DMS153 treated with DMSO at 0.1 percent for 48 hours (cell line): ENCODE data around the gene COL16A1.

ENCODE experiments used
- DNase-seq: peaks from one replicate; lab custom pipeline; 2025; ENCODE audit not compliant: unreplicated experiment; lab: John Stamatoyannopoulos, UW

Gene COL16A1

DNA sequence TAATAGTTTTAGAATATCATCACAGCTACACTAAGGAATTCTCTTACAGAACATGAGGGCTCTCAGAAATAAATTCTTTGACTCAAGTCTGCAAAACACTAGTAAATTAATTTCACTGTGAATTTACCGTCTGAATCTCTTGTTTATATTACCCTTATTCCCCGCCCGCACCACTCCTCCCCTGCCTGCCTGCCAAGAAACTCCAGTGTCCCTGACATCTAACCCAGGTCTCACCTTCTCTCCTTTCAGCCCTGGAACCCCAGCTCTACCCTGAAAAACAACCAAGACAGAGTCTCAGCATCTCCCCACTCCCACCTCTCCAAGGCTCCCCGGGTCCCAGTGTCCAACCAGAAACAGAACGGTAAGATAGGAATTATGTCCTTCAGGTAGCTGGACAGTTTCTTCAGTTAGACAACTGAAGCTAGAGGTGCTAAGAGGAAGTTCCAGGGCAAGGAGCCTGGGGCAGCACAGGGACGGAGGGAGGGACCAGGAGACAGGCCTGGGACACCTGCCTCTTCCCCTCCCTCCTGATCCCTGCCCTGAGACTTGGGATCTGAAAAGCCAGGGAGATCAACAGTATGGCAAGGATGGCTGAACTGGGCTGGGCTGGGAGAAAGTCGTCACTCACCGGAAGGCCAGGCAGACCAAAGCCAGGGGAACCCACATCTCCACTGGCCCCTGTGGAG, 15.4 kb downstream of the COL16A1 start:
- DNase-seq, result no peak

DNA sequence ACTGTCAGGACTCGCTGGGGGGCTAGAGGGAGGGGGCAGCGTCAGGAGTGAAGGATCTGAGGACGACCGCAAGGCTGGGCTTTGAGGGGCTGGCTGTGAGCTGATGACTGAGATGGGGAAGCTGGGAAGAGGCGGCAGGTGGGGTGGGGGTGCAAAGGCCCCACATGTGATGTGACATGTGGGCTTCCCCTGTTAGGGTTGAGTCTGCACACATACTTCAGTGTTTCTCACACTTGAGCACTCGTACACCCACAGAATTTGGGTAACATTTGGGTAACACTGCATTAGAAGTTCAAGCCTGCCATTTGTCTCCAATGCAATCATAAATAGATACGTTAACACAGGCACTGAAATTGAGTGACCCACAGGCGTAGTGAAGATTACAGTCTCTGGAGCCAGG, 16.2 kb downstream of the COL16A1 start:
- DNase-seq, result no peak

DNA sequence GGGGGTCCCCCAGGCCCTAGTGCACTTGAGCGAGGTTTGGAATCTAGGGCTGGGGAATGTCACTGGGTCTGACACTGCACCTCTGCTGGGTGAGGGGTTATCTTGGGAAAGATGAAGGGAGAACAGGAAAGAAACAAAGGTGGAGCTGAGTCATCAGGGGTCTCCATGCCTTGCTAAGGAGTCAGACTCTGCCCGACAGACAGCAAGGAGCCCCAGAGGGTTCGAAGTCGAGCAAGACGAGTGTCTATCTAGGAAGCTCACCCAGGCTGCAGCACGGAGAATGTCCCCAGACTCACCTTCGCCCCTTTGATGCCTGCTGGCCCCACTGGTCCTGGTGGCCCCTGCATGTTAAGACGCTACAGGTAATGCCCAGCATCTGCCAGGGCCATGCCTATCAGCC, 18.0 kb downstream of the COL16A1 start:
- DNase-seq, result no peak

DNA sequence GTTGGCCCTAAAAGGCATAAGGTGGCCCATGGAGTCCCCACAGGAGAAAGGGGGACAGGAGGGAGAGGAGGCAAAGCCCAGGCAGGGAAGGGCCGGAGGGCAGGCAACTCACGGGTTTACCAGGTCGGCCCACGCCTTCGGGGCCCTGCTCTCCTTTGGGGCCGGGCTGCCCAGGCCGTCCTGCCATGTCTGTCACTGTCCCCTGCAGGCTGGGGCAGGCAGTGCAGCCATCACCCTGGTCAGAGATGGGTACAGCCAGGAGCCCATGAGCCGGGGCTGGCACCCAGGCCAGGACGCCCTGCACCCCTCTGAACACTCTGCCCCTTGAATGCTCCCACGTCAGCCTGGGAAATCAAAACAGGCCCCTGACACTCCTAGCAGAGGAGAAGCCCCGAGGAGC, 19.8 kb downstream of the COL16A1 start:
- DNase-seq, result no peak

DNA sequence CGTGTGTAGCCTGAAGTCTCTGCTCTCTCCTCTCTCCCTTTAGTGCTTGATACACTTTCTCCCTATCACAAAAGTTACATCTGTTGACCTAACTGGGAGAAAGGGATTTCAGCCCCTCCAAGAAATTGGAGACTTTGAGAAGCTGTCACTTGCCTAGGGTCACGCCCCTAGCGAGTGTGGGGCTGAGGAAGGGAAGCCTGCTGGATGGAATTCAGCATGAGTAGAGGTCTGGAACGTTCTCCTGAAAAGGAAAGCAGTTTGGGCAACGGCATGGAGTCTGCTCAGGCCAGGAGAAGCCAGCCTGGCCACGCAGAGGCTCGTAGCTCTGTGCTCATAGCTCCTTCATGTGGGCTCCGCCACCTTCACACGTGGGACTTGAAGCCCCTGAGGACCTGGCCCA, 22.4 kb downstream of the COL16A1 start:
- DNase-seq, result no peak

DNA sequence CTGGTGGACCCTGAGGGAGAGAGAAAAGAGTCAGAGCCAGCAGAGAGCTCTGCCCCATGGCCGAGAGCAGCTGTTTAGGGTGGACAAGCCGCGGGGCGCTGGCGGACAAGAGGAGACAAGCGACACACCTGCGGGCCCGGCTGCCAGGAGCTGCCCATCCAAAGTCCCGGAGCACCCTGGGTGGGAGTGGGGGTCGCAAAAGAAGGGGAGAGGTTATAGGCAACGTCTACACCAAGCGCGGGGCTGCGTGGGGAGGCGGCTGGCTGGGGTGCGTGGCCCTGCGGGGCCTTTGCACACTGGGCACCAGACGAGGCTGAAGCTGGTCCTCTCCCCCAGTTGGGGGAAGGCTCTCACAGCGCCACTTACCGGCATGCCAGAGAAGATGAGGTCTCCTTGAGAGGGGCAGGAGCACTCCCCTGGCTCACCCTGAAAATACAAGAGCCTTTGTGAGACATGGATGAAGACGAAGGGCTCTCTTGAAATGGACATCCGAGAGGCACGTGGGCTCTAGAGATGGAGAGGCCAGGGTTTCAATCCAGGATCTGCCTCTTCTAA, 24.1 kb downstream of the COL16A1 start:
- no peak for DNase-seq

DNA sequence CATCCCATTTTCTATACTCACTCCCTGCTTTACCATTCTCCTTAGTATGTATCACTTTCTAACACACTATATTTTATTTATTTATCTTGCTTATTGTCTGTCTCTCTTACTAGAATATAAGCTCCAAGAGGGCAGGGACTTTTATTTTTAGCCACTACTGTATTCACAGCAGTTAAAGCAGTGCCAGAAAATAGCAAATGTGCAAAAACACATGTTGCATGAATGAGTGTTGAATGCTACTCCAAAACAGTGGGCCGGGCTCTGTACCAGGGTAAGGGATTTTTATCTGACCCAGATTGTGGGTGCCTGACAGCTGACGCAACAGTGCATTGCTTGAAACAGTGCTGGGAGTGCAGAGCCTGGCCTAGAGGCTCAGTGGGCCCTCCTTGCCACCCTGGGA, 24.7 kb downstream of the COL16A1 start:
- DNase-seq, result no peak

DNA sequence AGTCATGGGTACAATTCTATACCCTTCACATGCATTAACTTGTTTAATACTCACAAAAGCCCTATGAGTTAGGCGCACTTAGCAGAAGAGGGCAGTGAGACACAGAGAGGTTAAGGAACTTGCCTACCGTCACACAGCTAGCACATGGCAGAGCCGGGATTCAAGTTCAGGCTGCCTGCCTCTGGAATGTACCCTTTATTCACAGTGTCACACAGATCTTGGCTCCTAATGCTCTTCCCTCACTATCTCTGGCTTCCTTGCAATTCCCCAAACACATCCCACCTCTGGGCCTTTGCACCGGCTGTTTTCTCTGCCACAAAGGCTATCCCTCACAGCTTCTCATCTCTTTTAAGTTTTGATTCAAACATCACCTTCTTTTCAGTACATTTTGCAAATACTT, 25.1 kb downstream of the COL16A1 start:
- no peak for DNase-seq

DNA sequence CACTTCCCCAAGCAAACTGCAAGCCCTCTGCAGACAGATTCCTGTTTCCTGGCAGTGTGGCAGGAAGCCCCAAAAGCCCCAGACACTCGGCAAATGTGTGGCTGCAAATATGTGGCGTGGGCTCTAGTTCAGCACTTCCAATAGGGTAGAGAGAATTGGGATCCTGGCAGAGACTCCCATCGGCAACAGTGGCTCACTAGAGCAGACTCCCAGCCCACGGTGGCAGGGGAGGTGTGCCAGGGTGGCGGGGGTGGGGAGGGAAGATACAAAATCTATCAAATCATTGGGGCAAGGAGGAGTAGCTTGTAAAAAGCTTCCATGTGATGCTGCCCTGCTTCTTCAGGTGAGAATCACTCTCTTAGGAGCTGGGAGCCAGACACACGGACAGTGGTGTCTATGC, 25.9 kb downstream of the COL16A1 start:
- no peak for DNase-seq

DNA sequence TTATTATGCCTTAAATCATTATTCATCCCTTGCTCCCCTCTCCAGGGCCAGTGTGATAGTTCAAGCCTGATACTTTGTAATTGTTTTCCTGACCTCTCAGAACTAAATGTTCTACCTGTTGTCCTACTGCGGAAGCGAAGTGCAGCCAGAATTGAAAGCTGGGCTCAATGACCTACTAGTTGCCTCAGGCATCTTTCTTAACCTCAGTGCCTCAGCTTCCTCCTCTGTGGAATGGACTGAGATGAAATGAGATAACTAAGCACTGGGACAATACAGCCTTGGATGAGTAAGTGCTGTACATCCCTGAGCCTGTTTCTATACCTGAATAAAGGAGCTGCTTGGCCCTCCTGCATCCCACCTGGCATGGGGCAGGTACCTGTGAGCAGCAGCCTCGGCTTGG, 26.4 kb downstream of the COL16A1 start:
- DNase-seq, result no peak

DNA sequence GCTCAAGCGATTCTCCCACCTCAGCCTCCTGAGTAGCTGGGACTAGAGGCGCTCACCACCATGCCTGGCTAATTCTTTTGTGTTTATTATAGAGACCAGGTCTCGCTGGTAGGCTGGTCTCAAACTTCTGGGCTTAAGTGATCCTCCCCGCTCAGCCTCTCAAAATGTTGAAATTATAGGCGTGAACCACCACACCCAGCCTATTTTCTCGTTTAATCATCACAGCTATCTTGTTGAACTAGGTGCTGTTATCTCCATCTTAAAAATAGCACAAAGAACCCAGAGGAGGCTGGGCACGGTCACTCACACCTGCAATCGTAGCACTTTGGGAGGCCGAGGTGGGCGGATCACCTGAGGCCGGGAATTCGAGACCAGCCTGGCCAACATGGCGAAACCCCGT, 28.1 kb downstream of the COL16A1 start:
- no peak for DNase-seq

DNA sequence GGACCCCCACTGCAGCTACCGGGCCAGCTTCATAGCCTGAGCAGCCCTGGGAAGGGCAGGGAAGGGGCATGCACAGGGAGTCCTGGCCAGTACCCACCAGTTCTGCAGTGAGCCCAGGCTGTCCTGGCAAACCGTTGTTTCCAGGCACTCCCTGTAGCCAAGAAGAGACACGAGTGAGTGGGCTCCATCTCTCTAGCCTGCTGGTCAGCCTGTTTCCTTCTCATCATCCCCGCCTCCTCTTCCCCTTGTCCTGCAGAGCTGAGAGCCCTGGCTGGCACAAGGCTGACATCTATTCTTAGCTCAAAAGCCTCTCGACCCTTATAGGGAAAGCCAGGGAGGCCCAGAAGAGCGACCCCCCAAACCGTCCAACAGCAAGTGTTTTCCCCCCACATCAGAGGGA, 28.7 kb downstream of the COL16A1 start:
- DNase-seq, result no peak

DNA sequence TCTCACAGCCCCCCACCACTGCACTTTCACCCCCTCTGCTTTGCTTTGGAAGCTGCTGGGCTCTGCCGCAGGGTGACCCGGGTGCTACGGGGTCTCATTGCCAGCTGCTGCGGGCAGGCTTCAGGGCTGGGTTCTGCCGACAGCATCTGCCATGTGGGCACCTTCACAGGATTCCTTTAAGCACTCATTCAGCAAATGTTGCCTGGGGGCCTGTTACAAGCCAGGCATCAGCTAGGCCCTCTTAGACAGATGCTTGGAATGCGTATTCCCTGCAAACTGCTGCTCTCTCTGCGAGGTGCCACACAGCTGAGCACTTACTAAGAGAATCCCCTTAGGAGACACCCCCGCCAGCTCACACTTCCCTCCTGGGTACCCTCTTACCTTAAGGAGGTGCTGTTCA, 29.2 kb downstream of the COL16A1 start:
- no peak for DNase-seq

DNA sequence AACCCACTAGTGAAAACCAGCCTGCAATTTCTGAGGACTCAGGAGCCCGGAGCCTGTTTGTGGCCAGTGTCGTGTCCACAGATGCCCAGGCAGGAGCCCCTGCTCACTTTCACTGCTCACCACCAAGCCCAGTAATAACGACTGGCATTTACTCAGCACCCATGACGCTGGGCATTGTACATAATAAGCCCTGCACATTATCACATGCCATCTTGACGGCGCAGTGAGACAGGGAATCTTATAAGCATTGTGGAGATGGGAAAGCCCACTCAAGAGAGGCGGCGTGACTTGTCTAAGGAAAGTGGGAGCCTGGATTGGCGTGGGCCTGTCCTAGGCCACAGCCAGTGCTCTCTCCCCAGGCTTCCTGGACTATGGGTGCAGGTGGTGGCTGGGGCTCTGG, 30.4 kb downstream of the COL16A1 start:
- DNase-seq, result no peak

DNA sequence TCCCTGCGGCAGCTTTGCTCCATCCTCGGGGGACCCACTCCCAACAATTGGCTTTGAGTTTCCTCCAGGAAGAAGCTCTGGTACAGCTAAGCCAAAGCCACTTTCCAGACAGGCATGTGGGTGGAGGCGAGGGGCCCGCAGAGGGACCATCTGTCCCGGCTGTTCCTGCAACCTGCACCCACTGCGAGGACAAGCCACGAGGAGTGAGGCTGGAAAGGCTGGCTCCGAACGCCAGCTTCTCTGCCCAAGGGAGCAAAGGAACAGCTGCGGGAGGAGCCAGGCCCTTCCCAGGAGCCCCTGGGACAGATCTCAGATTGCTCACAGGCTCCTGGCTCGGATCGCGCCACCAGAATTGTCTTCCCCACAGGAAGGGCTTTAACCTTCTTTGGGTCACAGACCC, 30.8 kb downstream of the COL16A1 start:
- DNase-seq, result no peak

DNA sequence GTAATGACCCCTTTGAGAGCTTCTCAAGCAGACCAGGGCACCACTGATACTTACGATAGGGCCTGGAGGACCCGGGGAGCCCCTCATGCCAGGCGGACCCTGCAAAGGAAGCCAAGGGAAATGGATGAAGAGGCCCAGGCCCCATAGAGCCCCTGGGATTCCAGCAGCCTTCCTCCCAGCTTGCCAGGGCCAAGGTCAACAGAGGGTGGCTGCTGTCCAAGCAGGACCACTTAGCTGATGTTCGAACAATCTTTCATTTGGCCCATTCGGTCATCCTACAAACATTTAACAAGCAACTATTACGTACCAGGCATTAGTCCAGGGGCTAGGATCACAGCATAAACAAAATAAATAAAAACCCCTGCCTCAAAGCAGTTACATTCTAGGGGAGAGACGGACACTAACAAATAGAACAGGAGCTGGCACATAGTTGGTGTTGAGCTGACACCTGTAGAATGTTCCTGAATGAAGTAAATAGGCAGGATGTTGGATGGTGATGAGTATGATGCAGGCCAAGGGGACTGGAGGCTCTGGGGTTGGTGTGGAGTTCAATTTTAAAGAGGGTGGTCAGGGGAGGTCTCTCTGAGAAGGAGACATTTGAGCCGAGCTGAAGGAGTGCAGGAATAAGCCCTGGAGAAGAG, 32.1 kb downstream of the COL16A1 start:
- no peak for DNase-seq

DNA sequence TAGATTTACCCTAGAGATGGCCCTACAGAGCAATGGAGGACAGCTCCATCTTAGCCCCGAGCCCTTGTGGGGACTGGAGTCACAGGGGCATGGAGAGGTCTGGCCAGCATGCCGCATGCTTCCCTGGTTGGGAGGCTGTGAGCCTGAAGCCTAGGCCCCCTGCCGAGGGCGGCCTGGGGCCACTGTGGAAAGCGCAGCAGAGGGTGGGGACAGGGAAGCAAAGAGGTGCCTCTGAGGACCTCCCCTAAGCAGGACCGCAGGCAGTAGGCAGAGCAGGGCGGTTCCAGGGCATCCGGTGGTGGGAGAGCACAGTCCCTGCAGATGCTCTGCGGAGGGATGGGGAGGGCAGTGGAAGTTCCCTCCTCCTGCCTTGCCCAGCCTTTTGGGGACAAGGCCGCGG, 32.7 kb downstream of the COL16A1 start:
- DNase-seq, result no peak

DNA sequence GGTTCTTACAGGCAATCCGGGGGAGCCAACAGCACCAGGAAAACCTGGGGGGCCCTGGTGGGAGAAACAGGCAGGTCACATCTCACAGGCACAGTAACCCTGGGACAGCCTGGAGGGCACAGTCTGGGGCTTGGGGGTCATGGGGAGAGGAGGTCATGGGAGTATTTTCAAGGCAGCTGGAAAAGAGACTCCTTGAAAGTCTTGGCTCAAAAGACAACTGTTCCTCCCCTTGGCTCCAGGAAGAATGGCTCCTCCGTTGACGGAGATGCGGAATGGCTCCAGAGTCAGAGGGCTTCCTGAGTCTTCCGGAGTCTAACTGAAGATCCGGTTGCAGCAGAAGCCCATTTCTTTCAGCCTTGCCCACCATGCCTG, 33.2 kb downstream of the COL16A1 start:
- no peak for DNase-seq

DNA sequence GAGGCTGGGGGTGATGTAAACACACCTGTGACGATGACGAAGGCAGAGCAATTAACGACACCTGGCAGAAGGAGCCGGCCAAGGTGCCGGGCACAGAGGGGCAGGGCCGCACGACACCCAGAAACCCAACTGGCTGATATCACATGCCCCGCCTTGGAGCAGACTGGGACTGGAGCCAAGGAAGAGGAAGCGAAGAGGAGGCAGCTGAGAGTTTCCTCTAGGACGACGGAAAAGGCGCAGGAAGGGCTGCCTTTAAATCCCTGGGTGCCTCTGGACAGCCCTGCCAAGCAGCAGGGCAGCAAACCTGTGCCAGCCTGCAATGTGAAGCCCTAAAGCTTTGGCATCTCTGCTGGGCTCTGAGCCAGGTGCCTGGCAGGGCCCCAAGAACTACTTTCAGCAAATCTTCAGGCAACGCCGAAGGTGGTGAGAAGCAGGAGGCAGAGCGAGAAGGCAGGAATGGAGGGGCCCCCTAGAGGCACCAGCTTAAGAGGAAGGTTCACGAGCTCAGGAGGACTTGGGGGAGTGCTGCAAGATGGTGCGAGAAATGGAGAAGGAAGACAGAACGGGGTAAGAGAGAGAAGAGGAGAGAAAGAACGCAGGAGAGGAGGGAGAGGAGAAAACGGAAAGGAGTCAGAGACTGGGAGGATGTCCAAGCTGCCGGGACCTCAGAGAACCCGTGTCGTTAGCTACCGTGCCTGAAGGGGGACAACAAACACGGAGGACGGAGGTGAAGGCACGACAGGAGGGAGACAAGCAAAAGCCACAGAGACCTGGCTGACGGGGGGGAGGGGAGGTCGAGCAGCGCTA, 33.8 kb downstream of the COL16A1 start:
- DNase-seq, result peak; percentile 98

DNA sequence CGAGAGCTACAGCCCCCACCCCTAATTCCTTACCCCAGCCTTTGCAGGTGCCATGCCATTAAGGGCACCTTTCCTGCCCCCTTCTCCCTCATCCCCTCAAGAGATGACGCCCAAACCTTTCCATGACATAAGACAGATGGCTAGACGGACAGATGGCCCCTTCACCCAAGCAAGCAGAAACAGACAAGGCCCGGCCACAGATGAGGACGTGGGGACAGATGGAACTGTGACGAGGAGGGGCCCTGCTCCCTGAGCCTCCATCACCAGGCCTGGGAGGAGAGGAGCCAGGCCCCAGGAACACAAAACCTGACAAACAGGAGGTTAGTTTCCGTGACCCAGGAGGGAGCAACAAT, 34.4 kb downstream of the COL16A1 start:
- DNase-seq, result no peak

DNA sequence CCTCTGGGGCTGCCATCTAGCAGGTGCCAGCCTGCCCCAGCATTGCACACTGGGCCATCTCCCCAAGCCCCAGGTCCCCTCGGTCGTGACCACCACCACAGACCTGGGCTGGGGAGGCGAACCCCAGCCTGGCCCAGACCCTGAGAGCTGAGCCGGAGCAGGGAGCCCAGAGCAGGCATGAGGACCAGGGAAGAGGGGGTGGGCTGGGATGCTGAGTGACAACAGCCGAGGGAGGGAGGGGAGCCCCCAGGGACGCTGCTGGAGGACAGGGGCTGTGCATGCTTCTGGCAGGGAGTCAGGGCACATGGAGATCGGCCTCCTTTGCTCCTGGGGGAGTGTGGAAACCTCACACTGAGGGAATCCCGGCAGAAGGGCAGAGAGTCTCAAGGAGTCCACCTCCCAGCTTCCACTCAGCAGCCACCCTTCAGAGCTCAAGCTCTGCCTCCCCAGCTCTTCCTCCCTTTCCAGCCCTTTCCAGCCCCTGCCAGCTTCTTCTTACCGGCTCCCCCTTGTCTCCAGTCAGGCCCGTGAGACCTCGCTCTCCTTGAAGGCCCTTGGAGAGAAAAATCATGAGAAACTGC, 35.4 kb downstream of the COL16A1 start:
- no peak for DNase-seq
